ENCODE measurements around the gene ZMYM1. TPM values are rescaled to one million over a fixed set of nuclear protein-coding genes. Genes with fewer than 3 reads are reported as not detected.
"Not testable (repeated sequence)": the region's sequence is repeated elsewhere in the genome, so short reads cannot be mapped to it uniquely, and the experiment has no call there.

The ZMYM1 gene
- total and polyA plus RNA-seq, 11 donors, result 2.0 to 9.7 (median 5.4) TPM

- Histone ChIP-seq H3K36me3 (no peaks in the 10 kb centered on the region), H3K9me3 (no peaks in the 10 kb centered on the region), H3K4me1 (no peaks in the 10 kb centered on the region), H3K27me3 (no peaks in the 10 kb centered on the region), H3K27ac (no peak overlapping the region), H3K4me3 (no peak overlapping the region)
- DNase-seq, result no peak
- whole genome bisulfite sequencing, 4 donors, result 91 to 94% (median 93%) methylated on average over 3 of the region's 3 CpGs
- TF ChIP-seq POLR2A (IDR thresholded peaks at IDR 0.05) (no peak), CTCF (IDR thresholded peaks at IDR 0.05) (no peak)
- no peak for ATAC-seq
- intact Hi-C loops (cut with DNase I), result no loop called here
These were observed 57.6 kb downstream of the ZMYM1 start for GRCh38 chr1:35136780-35137179.

- H3K4me1 ChIP-seq; DNase-seq; H3K4me3 ChIP-seq; H3K27me3 ChIP-seq; intact Hi-C loops (cut with DNase I); H3K36me3 ChIP-seq; ATAC-seq; H3K27ac ChIP-seq; H3K9me3 ChIP-seq: not testable (repeated sequence)
- WGBS, 4 donors, result 82 to 84% (median 83%) methylated on average over 5 of the region's 5 CpGs
These were observed 58.4 kb downstream of the ZMYM1 start for GRCh38 chr1:35137590-35137989.

GRCh38 chr1:35142294-35142693 is 63.1 kb downstream of the ZMYM1 start:
- DNase-seq; H3K36me3 ChIP-seq; H3K4me1 ChIP-seq; H3K4me3 ChIP-seq; ATAC-seq; H3K27ac ChIP-seq; H3K9me3 ChIP-seq; H3K27me3 ChIP-seq; intact Hi-C loops (cut with DNase I): not testable (repeated sequence)

GRCh38 chr1:35142728-35143127 is 63.5 kb downstream of the ZMYM1 start:
- 79 to 87% (median 86%) methylated on average over 9 of the region's 9 CpGs for WGBS, 4 donors
- DNase-seq; H3K27me3 ChIP-seq; H3K27ac ChIP-seq; H3K36me3 ChIP-seq; H3K4me1 ChIP-seq; ATAC-seq; H3K9me3 ChIP-seq; H3K4me3 ChIP-seq; intact Hi-C loops (cut with DNase I): not testable (repeated sequence)

GRCh38 chr1:35143737-35144508 is 64.7 kb downstream of the ZMYM1 start:
- no peaks in the 10 kb centered on the region for H3K9me3 ChIP-seq
- intact Hi-C loops (cut with DNase I), result no loop called here
- no peak for TF ChIP-seq POLR2A (IDR thresholded peaks at IDR 0.05)
- TF ChIP-seq CTCF (IDR thresholded peaks at IDR 0.05), result no peak
- H3K4me1 ChIP-seq, result no peaks in the 10 kb centered on the region
- ATAC-seq (no peak), DNase-seq (no peak)
- H3K4me3 ChIP-seq, result no peak overlapping the region
- H3K36me3 ChIP-seq, result no peaks in the 10 kb centered on the region
- no peaks in the 10 kb centered on the region for H3K27me3 ChIP-seq
- no peak overlapping the region for H3K27ac ChIP-seq
- WGBS, 4 donors, result 81 to 84% (median 82%) methylated on average over 12 of the region's 12 CpGs

GRCh38 chr1:35145892-35146549 is 66.8 kb downstream of the ZMYM1 start:
- DNase-seq; H3K36me3 ChIP-seq; H3K4me1 ChIP-seq; H3K9me3 ChIP-seq; ATAC-seq; H3K27ac ChIP-seq; intact Hi-C loops (cut with DNase I); H3K27me3 ChIP-seq: not testable (repeated sequence)
- H3K4me3 ChIP-seq, result peak overlapping the region in 1 of 12 donors; percentile 26
- WGBS, 4 donors, result 63 to 78% (median 70%) methylated on average over 13 of the region's 13 CpGs

All from heart left ventricle (tissue), 16 donors.